Fibroblast of pulmonary artery (primary cell): ENCODE measurements around the gene ABCA4.
"Not testable (repeated sequence)": the region's sequence is repeated elsewhere in the genome, so short reads cannot be mapped to it uniquely, and the experiment has no call there.

Experiments
- DNase-seq: peaks from one replicate; pipeline ENCODE4 v3.0.0-alpha.2; 2010; ENCODE audit warnings: low read depth
- H3K4me3 ChIP-seq: replicated peaks from 2 replicates; pipeline ENCODE4 v1.5.1; 2011; ENCODE audit warnings: low read depth, mild to moderate bottlenecking, control low read depth, low read length, moderate library complexity
- TF ChIP-seq, protein P1 (sequence below): IDR thresholded peaks from 2 replicates; pipeline ENCODE4 v1.5.1; 2011; ENCODE audit warnings: mild to moderate bottlenecking, control low read depth, low read length, inconsistent platforms; ENCODE audit errors: missing control alignments

Gene ABCA4

DNA sequence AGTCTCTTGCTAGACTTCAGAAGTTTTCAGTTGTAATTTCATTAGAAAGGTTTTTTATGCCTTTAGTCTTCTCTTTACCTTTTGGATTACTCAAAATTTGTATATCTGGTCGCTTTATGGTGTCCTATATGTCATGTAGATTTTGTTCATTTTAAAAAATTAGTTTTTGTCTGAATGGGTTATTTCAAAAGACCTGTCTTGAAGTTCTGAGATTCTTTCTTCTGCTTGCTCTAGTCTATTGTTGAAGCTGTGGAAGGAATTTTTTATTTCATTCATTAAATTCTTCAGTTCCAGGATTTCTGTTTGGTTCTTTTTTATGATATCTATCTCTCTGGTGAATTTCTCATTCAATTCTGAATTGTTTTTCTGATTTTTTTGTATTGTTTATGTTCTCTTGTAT lies 165.2 kb downstream of the ABCA4 start:
- TF ChIP-seq, protein P1, sequence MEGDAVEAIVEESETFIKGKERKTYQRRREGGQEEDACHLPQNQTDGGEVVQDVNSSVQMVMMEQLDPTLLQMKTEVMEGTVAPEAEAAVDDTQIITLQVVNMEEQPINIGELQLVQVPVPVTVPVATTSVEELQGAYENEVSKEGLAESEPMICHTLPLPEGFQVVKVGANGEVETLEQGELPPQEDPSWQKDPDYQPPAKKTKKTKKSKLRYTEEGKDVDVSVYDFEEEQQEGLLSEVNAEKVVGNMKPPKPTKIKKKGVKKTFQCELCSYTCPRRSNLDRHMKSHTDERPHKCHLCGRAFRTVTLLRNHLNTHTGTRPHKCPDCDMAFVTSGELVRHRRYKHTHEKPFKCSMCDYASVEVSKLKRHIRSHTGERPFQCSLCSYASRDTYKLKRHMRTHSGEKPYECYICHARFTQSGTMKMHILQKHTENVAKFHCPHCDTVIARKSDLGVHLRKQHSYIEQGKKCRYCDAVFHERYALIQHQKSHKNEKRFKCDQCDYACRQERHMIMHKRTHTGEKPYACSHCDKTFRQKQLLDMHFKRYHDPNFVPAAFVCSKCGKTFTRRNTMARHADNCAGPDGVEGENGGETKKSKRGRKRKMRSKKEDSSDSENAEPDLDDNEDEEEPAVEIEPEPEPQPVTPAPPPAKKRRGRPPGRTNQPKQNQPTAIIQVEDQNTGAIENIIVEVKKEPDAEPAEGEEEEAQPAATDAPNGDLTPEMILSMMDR: no peak
- DNase-seq: no peak
- no peak overlapping the region for H3K4me3 ChIP-seq

DNA sequence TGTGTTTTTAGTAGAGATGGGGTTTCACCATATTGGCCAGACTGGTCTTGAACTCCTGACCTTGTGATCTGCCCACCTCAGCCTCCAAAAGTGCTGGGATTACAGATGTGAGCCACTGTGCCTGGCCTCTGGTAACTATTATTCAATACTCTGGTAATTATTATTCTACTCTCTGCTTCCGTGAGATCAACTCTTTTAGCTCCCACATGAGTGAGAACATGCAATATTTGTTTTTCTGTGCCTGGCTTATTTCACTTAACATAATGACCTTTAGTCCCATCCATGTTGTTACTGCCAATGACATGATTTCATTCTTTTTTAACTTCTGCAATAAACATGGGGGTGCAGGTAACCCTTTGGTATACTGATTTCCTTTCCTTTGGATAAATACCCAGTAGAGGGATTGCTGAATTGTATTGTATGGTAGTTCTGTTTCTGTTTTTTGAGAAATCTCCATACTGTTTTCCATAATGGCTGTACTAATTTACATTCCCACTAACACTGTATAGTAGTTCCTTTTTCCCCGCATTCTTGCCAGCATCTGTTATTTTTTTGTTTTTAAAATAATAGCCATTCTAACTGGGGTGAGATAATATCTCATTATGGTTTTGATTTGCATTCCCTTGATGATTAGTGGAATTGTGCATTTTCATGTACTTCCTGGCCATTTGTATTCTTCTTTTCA lies 173.8 kb downstream of the ABCA4 start:
- DNase-seq, H3K4me3 ChIP-seq: not testable (repeated sequence)
